A204.1 (cell line): ENCODE measurements around the gene UACA.
"Not testable (repeated sequence)": the region's sequence is repeated elsewhere in the genome, so short reads cannot be mapped to it uniquely, and the experiment has no call there.

Experiments
- FAIRE-seq: peaks from 2 replicates; lab custom pipeline; 2012; peaks lifted over from hg19 to GRCh38; lab: Jason Lieb, UNC

The UACA gene

DNA sequence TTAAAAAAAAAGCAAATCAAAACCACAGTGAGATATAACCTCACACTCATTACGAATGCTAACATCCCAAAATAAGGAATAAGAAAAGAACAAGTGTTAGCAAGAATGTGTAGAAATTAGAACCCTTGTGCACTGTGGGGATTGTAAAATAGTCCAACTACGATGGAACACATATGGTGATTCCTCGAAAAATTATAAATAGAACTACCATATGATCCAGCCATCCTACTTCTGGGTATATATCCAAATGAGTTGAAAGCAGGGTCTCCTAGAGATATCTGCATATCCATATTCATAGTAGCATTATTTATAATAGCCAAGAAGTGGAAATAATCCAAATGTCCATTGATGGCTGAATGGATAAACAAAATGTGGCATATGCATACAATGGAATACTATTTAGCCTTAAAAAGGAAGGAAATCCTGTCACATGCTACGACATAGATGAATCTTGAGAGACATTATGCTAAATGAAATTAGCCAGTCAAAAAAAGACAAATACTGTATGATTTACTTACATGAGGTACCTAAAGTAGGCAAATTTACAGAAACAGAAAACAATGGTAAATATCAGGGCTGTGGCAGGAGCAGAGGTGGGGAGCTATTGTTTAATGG is 55.6 kb downstream of the UACA start:
- FAIRE-seq = no peak

- FAIRE-seq = no peak
These were observed 58.6 kb downstream of the UACA start for GRCh38 chr15:70704731-70705130.

GRCh38 chr15:70704166-70704565 is 59.2 kb downstream of the UACA start:
- FAIRE-seq = no peak

DNA sequence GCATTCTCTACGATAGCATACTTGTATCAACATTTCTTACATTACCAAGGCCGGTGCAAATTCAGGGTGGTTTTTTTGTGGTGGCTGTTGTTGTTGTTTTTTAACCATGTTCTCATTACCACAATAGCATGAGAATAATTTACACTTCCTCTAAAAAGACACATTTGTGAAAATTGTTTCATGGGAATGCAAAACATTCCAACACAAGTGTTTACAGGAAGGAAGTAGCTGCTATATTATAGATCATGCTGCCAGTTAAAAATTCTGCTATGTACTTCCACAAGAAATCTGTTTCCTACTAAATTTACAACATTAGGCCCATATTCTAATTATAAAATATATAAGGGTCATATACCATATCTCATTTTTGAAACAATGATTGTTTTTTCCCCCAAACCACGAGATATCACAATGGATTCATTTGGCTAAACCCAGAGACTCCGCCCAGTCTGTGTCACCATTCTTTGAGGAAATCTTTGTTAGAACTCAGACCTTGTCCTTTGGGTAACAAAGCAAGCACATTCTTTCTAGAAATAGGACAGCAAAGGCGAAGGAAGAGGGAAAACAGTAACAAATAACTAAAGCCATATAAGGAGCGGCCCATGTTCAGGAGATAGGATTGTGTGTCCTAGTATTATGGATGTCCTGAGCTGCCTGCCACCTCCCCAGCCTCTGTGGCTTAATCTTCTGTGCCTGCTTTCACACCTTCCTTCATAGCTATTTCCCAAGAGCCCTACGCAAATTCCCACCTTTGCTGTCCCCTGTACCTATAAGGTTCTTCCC is 60.1 kb downstream of the UACA start:
- FAIRE-seq = no peak

DNA sequence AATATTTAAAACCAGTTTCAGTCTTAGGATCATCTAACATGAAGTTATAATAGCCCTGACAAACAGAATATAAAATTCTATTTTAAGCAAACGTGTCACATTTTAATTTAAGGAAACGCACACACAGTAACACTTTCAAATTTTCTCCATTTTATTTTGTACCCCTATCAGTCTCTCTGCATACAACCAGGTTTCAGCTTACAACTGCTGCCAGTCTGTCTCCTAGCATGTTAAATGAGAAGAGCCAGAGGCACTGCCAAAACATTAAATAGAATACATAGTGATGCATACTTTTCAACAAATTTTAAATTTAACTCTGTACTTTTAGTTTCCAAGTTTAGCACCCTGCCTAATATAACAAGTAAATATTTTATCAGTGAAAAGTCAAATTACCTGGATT is 60.8 kb downstream of the UACA start:
- FAIRE-seq = no peak

- peak; percentile 94 for FAIRE-seq
These were observed 61.3 kb downstream of the UACA start for GRCh38 chr15:70701891-70702568.

- no peak for FAIRE-seq
These were observed 62.2 kb downstream of the UACA start for GRCh38 chr15:70701171-70701570.

DNA sequence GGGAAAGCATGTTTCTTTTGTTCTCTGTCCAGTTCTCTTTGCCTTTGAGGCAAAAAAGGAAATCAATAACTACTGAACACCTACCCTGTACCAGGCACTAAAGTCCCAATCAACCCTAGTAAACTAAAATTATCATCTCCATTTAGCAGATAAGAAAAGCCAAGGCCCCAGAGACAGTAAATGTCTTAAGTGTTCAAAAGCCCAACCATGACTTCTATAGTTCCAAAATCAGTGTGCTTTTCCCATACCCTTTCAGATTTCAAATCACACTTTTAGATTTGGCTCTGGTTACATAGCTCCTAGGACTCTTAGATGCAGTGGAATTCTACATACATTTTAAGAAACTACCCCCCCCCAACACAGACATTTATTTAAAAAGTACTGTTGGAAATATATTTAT is 63.5 kb downstream of the UACA start:
- FAIRE-seq = no peak

- FAIRE-seq = no peak
These were observed 64.4 kb downstream of the UACA start for GRCh38 chr15:70698836-70699390.

- FAIRE-seq = peak; percentile 3
These were observed 64.9 kb downstream of the UACA start for GRCh38 chr15:70698426-70698825.

DNA sequence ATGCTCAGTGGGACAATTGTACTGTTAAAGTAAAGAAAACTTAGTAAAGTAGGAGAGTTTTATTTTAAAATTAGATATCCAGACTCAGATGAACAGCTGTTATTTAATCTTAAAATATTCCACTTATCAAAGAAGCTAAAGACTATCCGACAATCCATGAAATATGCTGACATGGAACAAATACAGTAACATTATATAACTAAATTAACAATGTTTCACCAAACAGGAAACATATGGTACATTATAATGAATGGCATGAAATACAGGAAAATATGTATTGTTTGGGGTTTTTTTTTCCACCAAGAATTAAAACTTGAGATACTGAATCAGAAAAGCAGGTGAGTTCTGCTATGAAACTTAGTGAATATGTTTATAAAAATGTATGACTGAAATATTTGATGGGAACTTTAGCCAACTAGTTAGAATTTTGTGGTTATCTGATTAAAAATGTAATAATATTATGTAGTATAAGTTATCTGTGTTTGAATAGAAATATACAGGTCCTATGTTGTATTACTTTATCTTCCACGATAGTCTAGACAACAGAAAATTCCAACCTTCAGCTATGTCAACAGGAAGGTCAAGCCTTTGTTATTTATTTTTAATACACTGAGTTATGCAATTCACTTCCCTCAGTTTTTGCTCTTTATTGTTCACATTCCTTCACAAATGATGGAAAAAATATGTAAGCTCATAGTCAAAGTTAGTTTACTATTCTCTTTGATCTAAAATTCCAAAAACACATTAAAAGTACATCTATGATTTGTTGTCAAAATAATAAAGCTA is 72.7 kb downstream of the UACA start:
- peak; percentile 41 for FAIRE-seq

DNA sequence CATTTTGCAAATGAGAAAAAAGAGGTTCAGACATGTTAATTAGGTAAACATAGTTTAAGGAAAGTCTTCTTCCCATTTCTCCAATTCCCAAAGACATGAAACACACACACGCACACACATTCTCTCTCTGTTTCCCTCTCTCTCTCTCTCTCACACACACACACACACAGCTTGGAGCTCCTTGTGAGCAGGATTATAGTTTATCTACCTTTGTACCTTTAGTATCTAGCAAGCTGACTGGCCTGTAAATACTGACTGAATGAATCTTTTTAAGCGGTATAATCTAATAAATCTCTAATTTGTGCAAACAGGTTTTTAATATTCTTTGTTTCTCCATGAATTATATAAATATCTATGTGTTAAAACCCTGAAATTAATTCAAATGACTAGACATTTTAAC is 73.3 kb downstream of the UACA start:
- no peak for FAIRE-seq

DNA sequence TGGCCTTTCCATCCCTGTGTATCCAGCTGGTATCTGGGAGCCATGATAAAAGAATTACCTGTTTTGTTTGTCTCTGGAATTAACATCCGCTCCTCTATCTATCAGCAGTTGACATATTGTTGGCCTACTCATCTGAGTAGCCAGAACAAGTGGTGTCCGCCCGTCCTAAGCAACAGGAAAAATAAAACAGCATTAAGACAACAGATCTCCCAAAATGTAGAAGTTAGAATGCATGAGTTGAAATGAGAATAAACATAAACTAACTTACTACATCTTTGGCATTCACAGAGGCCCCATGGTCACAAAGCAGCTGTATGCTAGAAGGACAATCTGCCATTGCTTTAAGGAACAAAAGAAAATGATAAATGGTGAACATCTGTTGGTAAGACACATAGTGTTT is 75.9 kb downstream of the UACA start:
- FAIRE-seq = no peak

DNA sequence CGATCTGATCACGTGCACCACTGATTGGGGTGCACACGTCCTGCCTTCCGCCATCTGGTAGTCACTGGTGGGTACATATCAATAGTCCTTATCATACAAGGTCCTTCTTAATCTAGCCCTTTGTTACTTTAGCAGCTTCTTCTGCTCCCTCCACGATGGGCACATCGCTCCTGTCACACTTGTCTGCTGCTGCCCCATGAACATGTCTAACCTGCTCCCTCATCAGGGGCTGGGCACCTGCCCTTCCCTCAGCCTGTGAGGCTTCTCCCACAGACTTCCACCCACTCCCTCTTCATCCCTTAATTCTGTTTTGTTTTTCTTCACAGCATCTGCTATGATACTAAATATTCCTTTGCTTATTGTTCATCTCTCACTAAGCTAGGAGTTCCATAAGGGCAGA is 82.5 kb downstream of the UACA start:
- no peak for FAIRE-seq

GRCh38 chr15:70679919-70680231 is 83.5 kb downstream of the UACA start:
- FAIRE-seq = no peak

- no peak for FAIRE-seq
These were observed 91.3 kb downstream of the UACA start for GRCh38 chr15:70672081-70672480.

DNA sequence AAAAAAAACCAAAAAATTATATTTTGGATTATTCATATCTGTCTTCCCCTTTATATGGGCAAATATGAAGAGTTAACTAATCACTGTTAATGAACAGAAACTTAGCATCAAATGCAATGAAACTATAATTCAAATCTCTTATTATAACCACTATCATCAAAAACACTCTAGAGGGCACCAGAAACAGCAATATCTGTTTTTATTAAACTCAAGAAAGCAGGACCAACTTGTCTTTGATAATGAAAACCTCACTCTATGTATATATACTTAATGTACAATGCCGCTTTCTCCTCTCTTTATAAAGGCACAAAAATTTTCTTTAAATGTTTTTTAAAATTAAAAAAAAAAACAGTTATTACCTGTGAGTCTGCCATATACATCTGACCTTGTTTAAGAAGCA is 92.7 kb downstream of the UACA start:
- FAIRE-seq = peak; percentile 90

DNA sequence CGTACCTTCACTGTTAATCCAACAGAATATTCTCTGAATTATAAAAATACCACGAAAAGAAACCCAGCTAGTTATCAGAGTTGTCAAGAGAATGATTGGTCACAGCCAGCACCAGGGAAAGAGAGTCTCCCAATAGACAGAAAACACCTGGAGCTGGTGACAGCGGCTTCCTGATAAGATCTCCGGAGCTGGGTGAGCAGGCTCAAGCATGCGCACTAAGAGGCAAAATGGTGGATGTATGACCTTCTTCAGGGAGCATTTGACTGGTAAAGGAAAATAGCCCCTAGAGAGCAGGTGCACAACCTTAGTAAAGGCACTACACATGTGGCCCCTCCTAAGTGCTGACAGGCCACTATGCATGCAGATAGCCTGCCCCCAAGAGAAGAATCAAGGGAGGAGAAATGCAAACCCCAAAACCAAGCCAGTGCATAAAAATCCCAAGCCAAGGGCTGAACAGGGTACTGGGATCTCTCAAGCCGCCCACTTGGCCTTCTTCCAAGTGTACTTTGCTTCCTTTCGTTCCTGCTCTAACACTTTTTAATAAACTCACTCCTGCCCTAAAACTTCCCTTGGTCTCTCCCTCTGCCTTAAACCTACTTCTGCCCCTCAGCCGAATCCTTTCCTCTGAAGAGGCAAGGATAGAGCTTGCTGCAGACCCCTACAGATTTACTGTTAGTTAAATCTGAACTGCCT is 93.2 kb downstream of the UACA start:
- FAIRE-seq = no peak

- FAIRE-seq = no peak
These were observed 94.3 kb downstream of the UACA start for GRCh38 chr15:70669006-70669602.

DNA sequence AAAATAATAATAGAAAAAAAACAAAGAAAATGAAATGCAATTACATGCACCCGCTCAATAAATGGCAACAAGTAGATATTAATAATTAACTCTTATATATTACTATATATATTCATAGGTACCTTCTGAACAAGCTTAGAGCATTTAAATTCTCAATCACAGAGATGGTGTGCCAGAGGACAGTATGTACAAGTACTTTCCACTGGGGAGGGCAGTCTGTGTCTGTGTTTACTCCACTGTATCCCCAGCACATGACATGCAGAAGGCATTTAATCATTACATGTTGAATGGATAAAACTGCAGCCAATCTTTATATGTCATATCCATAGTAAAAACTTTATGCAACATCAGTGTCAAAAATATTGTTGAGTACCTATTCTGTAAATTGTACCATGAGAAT is 97.8 kb downstream of the UACA start:
- no peak for FAIRE-seq

DNA sequence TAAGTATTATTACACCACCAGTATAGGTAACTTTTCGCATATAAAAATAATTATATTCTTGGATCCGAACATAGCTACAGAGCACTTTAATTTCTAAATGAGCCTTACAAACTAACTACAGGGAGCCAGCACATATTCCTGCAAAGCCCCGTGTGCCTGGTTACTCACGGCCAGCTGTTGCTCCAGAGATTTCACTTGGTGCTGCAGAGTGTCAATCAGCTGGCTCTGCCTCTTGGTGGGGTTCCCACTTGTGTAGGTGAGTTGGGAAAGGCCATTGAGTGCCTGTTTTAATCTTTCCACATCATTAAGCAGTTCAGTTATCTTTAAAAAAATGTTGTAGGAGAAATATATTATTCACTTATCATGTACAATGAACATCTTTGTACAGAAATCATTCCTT is 98.9 kb downstream of the UACA start:
- FAIRE-seq = no peak

DNA sequence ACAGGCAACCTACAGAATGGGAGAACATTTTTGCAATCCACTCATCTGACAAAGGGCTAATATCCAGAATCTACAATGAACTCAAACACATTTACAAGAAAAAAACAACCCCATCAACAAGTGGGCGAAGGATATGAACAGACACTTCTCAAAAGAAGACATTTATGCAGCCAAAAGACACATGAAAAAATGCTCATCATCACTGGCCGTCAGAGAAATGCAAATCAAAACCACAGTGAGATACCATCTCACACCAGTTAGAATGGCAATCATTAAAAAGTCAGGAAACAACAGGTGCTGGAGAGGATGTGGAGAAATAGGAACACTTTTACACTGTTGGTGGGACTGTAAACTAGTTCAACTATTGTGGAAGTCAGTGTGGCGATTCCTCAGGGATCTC is 100.3 kb downstream of the UACA start:
- not testable (repeated sequence) for FAIRE-seq
